Adipose tissue (tissue), 3 donors: ENCODE data around the gene C1S. TPM values are rescaled to one million over a fixed set of nuclear protein-coding genes. Genes with fewer than 3 reads are reported as not detected.
"Not testable (repeated sequence)": the region's sequence is repeated elsewhere in the genome, so short reads cannot be mapped to it uniquely, and the experiment has no call there.

Source experiments
- H3K27ac ChIP-seq: one replicate; pipeline ENCODE4 v1.5.1; 2013; ENCODE audit warnings: low read depth, low read length
- WGBS, 3 donors: extraction: QIAGEN DNeasy Blood & Tissue Kit; methylation state at CpG; one replicate each; pipeline ENCODE4 v1.1.7; 2013; 5-methylcytosine and 5-hydroxymethylcytosine counted together
- polyA plus RNA-seq, 3 donors: library from polyadenylated mRNA; stranded (reverse); fragments of 200-250 nt; gene quantifications; one replicate each; pipeline ENCODE4 v1.2.3, GENCODE V29; 2013
- donor health status: healthy with polysubstance abuse.
- donor health status: Bipolar disorder and iron deficiency.
- donor health status: healthy.

C1S gene
- polyA plus RNA-seq, 3 donors = 64.1 to 490 (median 315) TPM

- no peak overlapping the region for H3K27ac ChIP-seq
- 47 to 58% (median 57%) methylated on average over 10 of the region's 10 CpGs for WGBS, 3 donors
Measured at GRCh38 chr12:7093892-7094291, 33.4 kb downstream of the C1S start.

GRCh38 chr12:7096006-7096932, 35.8 kb downstream of the C1S start:
- 79 to 84% (median 84%) methylated on average over 26 of the region's 26 CpGs for WGBS, 3 donors
- peak overlapping the region; percentile 55 for H3K27ac ChIP-seq

- no peak overlapping the region for H3K27ac ChIP-seq
- 82 to 84% (median 83%) methylated on average over 19 of the region's 19 CpGs for whole genome bisulfite sequencing, 3 donors
Measured at GRCh38 chr12:7096979-7097378, 36.5 kb downstream of the C1S start.

- 82 to 88% (median 87%) methylated on average over 9 of the region's 9 CpGs for WGBS, 3 donors
Measured at GRCh38 chr12:7099290-7099996, 38.9 kb downstream of the C1S start.

GRCh38 chr12:7100239-7100638, 39.7 kb downstream of the C1S start:
- WGBS, 3 donors = 79 to 92% (median 87%) methylated on average over 4 of the region's 4 CpGs
- H3K27ac ChIP-seq = no peak overlapping the region

More at GRCh38 chr12:7099290-7099996, 38.9 kb downstream of the C1S start:
- no peak overlapping the region for H3K27ac ChIP-seq

GRCh38 chr12:7101047-7101693, 40.7 kb downstream of the C1S start:
- WGBS, 3 donors = 85 to 92% (median 90%) methylated on average over 4 of the region's 4 CpGs

GRCh38 chr12:7101694-7102131, 41.2 kb downstream of the C1S start:
- no peak overlapping the region for H3K27ac ChIP-seq
- WGBS, 3 donors = 59 to 75% (median 61%) methylated on average over 10 of the region's 10 CpGs

More at GRCh38 chr12:7101047-7101693, 40.7 kb downstream of the C1S start:
- H3K27ac ChIP-seq = no peak overlapping the region

GRCh38 chr12:7102582-7102981, 42.1 kb downstream of the C1S start:
- WGBS, 3 donors = 70 to 83% (median 71%) methylated on average over 3 of the region's 3 CpGs

GRCh38 chr12:7103837-7104584, 43.5 kb downstream of the C1S start:
- WGBS, 3 donors = 89 to 96% (median 93%) methylated on average over 14 of the region's 14 CpGs
- H3K27ac ChIP-seq = no peak overlapping the region

More at GRCh38 chr12:7102582-7102981, 42.1 kb downstream of the C1S start:
- no peak overlapping the region for H3K27ac ChIP-seq

GRCh38 chr12:7106082-7106481, 45.6 kb downstream of the C1S start:
- no peak overlapping the region for H3K27ac ChIP-seq
- WGBS, 3 donors = 87 to 97% (median 89%) methylated on average over 1 of the region's 1 CpG

GRCh38 chr12:7107181-7107580, 46.7 kb downstream of the C1S start:
- H3K27ac ChIP-seq = not testable (repeated sequence)
- WGBS, 3 donors = 96 to 98% (median 98%) methylated on average over 5 of the region's 5 CpGs

- 29 to 32% (median 32%) methylated on average over 3 of the region's 3 CpGs for WGBS, 3 donors
- peak overlapping the region; percentile 99 for H3K27ac ChIP-seq
Measured at GRCh38 chr12:7107636-7108002, 47.1 kb downstream of the C1S start.

GRCh38 chr12:7108003-7108795, 47.7 kb downstream of the C1S start:
- 2 to 6% (median 3%) methylated on average over 23 to 30 of the region's 30 CpGs for WGBS, 3 donors
- peak overlapping the region; percentile 99 for H3K27ac ChIP-seq

- H3K27ac ChIP-seq = peak within 1 kb of the TSS; percentile 99
- WGBS, 3 donors = 10 to 15% (median 10%) methylated on average over 21 to 23 of the region's 23 CpGs
Measured at GRCh38 chr12:7108796-7109571, 48.5 kb downstream of the C1S start, which contains the start of gene C1RL. TSS of gene C1RL (minus strand) at chr12:7109214. CDS start at chr12:7109180, 34 bp downstream.

GRCh38 chr12:7109572-7109920, 49.0 kb downstream of the C1S start:
- WGBS, 3 donors = 47 to 66% (median 57%) methylated on average over 5 of the region's 5 CpGs
- H3K27ac ChIP-seq = no peak overlapping the region

- H3K27ac ChIP-seq = no peak overlapping the region
- 89 to 92% (median 90%) methylated on average over 5 of the region's 5 CpGs for WGBS, 3 donors
Measured at GRCh38 chr12:7110661-7111060, 50.1 kb downstream of the C1S start.

- no peak overlapping the region for H3K27ac ChIP-seq
- WGBS, 3 donors = 65 to 79% (median 75%) methylated on average over 4 of the region's 4 CpGs
Measured at GRCh38 chr12:7112041-7112440, 51.5 kb downstream of the C1S start.
